CD4-positive, alpha-beta T cell (primary cell): ENCODE data around the gene REPS2. TPM values are rescaled to one million over a fixed set of nuclear protein-coding genes. Genes with fewer than 3 reads are reported as not detected.

Experiments used
- ATAC-seq: fragments of 200-7000 bp; cut with Tn5 transposase; one replicate; pipeline ENCODE4 v1.10.0; 2022; ENCODE audit warnings: mild to moderate bottlenecking; ENCODE audit not compliant: poor library complexity
- CTCF ChIA-PET: fragments of 350-600 bp; sonication (Branson Sonifier 250); formaldehyde crosslinking; loops from one replicate; lab custom pipeline; 2021; ENCODE audit warnings: antibody characterized with exemption, inconsistent platforms; lab: Charles Lee
- POLR2A ChIA-PET: fragments of 350-600 bp; sonication (Branson Sonifier 250); formaldehyde crosslinking; loops from one replicate; lab custom pipeline; 2021; ENCODE audit warnings: antibody characterized with exemption, inconsistent platforms; lab: Charles Lee
- DNase-seq, 14 experiments: peaks; one replicate each; pipeline ENCODE4 v3.0.0-alpha.2; 2013 to 2020; ENCODE audit warnings: mixed read lengths in 2 of 14
- H3K27ac ChIP-seq, 2 donors: one replicate each; pipeline versions ENCODE4 v1.5.1 to v1.7.0; 2013; ENCODE audit warnings: low read length in 2 of 2, low read depth in 1 of 2, mild to moderate bottlenecking in 1 of 2
- H3K27me3 ChIP-seq, 2 experiments: 1 replicate in 1 of 2; 2 replicates in 1 of 2; pipeline versions ENCODE4 v1.6.1 to v1.7.0; 2013; ENCODE audit warnings: low read length in 2 of 2, control low read depth in 1 of 2, mild to moderate bottlenecking in 1 of 2, moderate library complexity in 1 of 2; ENCODE audit not compliant: insufficient read depth in 2 of 2, control insufficient read depth in 1 of 2
- H3K36me3 ChIP-seq: one replicate; pipeline ENCODE4 v1.6.1; 2013; ENCODE audit warnings: low read length, control low read depth; ENCODE audit not compliant: insufficient read depth
- H3K4me1 ChIP-seq: one replicate; pipeline ENCODE4 v1.6.1; 2013; ENCODE audit warnings: low read length, control low read depth; ENCODE audit not compliant: insufficient read depth
- H3K4me3 ChIP-seq: one replicate; pipeline ENCODE4 v1.5.1; 2013; ENCODE audit warnings: mild to moderate bottlenecking, low read length, moderate library complexity
- H3K9me3 ChIP-seq, 2 experiments: 1 replicate in 1 of 2; 2 replicates in 1 of 2; pipeline versions ENCODE4 v1.6.1 to v1.7.0; 2013; ENCODE audit warnings: low read length in 2 of 2, mild to moderate bottlenecking in 2 of 2, control low read depth in 1 of 2, moderate library complexity in 1 of 2; ENCODE audit not compliant: control insufficient read depth in 1 of 2, insufficient read depth in 1 of 2
- H3K27ac Mint-ChIP-seq: one replicate; pipeline ENCODE4 v1.8.0; 2020; ENCODE audit warnings: mixed read lengths
- H3K27me3 Mint-ChIP-seq: one replicate; pipeline ENCODE4 v1.8.0; 2021; ENCODE audit warnings: mixed read lengths
- H3K36me3 Mint-ChIP-seq: one replicate; pipeline ENCODE4 v1.8.0; 2021; ENCODE audit warnings: low read depth, mixed read lengths
- H3K4me1 Mint-ChIP-seq: one replicate; pipeline ENCODE4 v1.8.0; 2021; ENCODE audit warnings: low read depth, mixed read lengths
- H3K4me3 Mint-ChIP-seq: one replicate; pipeline ENCODE4 v1.8.0; 2020; ENCODE audit warnings: mild to moderate bottlenecking, mixed read lengths
- H3K9me3 Mint-ChIP-seq: one replicate; pipeline ENCODE4 v1.8.0; 2020; ENCODE audit warnings: mixed read lengths
- CTCF ChIP-seq: fragments of 200-600 bp; IDR thresholded peaks from one replicate; pipeline ENCODE4 v1.8.0; 2022; ENCODE audit warnings: antibody characterized with exemption, mild to moderate bottlenecking
- intact Hi-C, 2 experiments: fragments of 100-400 bp; cut with DNase I in 1 of 2; cut with micrococcal nuclease in 1 of 2; formaldehyde crosslinking; loops; one replicate each; pipeline versions ENCODE4 v1.15.1 to v1.9.0; 2023 to 2025; cut with DNase I, micrococcal nuclease
- total RNA-seq, 174 experiments: library from RNA in 2 of 174; stranded (reverse) in 2 of 174; gene quantifications; one replicate each; pipeline ENCODE4 v1.2.3 and lab custom pipeline; 2021 to 2026

REPS2 gene
- total RNA-seq, 2 experiments from 2014 or later, result 0.53 to 0.60 TPM

DNA sequence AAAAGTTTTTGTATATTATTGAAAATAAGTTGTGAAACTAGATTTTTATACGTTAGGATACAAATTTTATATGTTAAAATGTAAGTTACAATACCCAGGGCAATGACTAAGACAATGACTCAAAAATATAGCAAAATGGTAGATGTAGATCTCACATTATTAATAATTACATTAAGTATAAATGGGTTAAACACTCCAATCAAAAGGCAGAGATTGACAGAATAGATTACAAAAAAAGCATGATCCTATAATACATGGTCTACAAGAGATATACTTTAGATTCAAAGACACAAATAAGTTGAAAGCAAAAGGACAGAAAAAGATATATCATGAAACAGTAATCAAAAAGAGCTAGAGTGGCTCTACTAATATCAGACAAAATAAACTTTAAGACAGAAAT lies 217.6 kb downstream of the REPS2 start:
- Histone ChIP-seq H3K4me1 (no peaks in the 10 kb centered on the region), H3K27me3 (no peaks in the 10 kb centered on the region), H3K9me3 (peaks cover 0 to 3% of the 10 kb centered on the region in 2 experiments), H3K27ac (no peak overlapping the region), H3K36me3 (no peaks in the 10 kb centered on the region), H3K4me3 (no peak overlapping the region)
- H3K9me3 Mint-ChIP-seq, result no peaks in the 10 kb centered on the region
- no peak for TF ChIP-seq CTCF
- no peaks in the 10 kb centered on the region for H3K36me3 Mint-ChIP-seq
- no peaks in the 10 kb centered on the region for H3K4me1 Mint-ChIP-seq
- DNase-seq (no peak), ATAC-seq (no peak)
- H3K27me3 Mint-ChIP-seq, result no peaks in the 10 kb centered on the region
- intact Hi-C loops, result no loop called here
- ChIA-PET POLR2A (no interaction called here), CTCF (no interaction called here)
- H3K4me3 Mint-ChIP-seq, result no peak overlapping the region
- H3K27ac Mint-ChIP-seq, result no peak overlapping the region

DNA sequence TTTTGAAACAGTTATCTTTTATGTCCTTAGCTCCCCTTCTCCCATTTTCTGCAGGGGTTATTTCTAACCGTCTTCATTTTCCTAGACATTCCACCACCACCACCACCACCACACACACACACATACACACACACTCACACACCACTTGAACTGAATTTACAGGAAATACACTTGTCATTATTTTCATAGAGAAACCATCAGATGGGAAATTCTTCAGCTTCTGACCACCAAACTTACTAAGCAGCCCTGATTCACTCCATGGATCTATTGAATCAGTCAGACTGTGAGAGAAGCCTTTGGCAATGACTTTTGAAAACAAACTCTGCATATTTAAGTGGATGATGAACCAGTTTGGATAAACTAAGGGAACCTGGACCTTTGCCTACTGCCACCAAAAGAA lies 218.5 kb downstream of the REPS2 start:
- Mint-ChIP-seq H3K27me3 (no peaks in the 10 kb centered on the region), H3K36me3 (no peaks in the 10 kb centered on the region), H3K27ac (no peak overlapping the region), H3K4me3 (no peak overlapping the region), H3K4me1 (no peaks in the 10 kb centered on the region), H3K9me3 (no peaks in the 10 kb centered on the region)
- Histone ChIP-seq H3K36me3 (no peaks in the 10 kb centered on the region), H3K27me3 (no peaks in the 10 kb centered on the region), H3K4me3 (no peak overlapping the region), H3K27ac (no peak overlapping the region), H3K9me3 (peaks cover 0 to 3% of the 10 kb centered on the region in 2 experiments), H3K4me1 (no peaks in the 10 kb centered on the region)
- ATAC-seq (no peak), DNase-seq (no peak)
- ChIA-PET POLR2A (no interaction called here), CTCF (no interaction called here)
- intact Hi-C loops, result no loop called here
- TF ChIP-seq CTCF, result no peak

- DNase-seq, result no peak
- no peak overlapping the region for H3K4me3 Mint-ChIP-seq
- H3K9me3 Mint-ChIP-seq, result no peaks in the 10 kb centered on the region
- no peak for TF ChIP-seq CTCF
- ATAC-seq, result no peak
- ChIA-PET POLR2A (no interaction called here), CTCF (no interaction called here)
- Histone ChIP-seq H3K4me1 (no peaks in the 10 kb centered on the region), H3K9me3 (no peaks in the 10 kb centered on the region), H3K27ac (no peak overlapping the region), H3K36me3 (no peaks in the 10 kb centered on the region), H3K27me3 (no peaks in the 10 kb centered on the region), H3K4me3 (no peak overlapping the region)
- H3K36me3 Mint-ChIP-seq, result no peaks in the 10 kb centered on the region
- H3K27ac Mint-ChIP-seq, result no peak overlapping the region
- H3K4me1 Mint-ChIP-seq, result no peaks in the 10 kb centered on the region
- H3K27me3 Mint-ChIP-seq, result no peaks in the 10 kb centered on the region
- intact Hi-C loops, result no loop called here
Measured at GRCh38 chrX:17167915-17168314, 221.5 kb downstream of the REPS2 start.
